Neural cell (in vitro differentiated cells): ENCODE measurements around the gene DMXL2.

ENCODE experiments used
- CTCF ChIP-seq: fragments of 450-650 bp; IDR thresholded peaks from 2 replicates; pipeline ENCODE4 v1.5.1; 2014; ENCODE audit warnings: antibody characterized with exemption, mild to moderate bottlenecking, moderate library complexity; ENCODE audit not compliant: poor library complexity, severe bottlenecking
- EZH2 ChIP-seq: fragments of 200-600, 300-800 bp; shearing (Covaris generic), sonication (generic); IDR thresholded peaks from 2 replicates; pipeline ENCODE4 v1.6.1; 2014; ENCODE audit warnings: antibody characterized with exemption, low read length, borderline replicate concordance, mild to moderate bottlenecking; ENCODE audit not compliant: insufficient read depth, poor library complexity, severe bottlenecking
- SMC3 ChIP-seq: fragments of 450-650 bp; conservative IDR thresholded peaks from 2 replicates; pipeline ENCODE4 v1.6.1; 2014; ENCODE audit warnings: antibody characterized with exemption, mild to moderate bottlenecking, moderate library complexity; ENCODE audit not compliant: poor library complexity
- TAF1 ChIP-seq: IDR thresholded peaks from 2 replicates; pipeline ENCODE4 v1.6.1; 2012; ENCODE audit warnings: low read depth

DNA sequence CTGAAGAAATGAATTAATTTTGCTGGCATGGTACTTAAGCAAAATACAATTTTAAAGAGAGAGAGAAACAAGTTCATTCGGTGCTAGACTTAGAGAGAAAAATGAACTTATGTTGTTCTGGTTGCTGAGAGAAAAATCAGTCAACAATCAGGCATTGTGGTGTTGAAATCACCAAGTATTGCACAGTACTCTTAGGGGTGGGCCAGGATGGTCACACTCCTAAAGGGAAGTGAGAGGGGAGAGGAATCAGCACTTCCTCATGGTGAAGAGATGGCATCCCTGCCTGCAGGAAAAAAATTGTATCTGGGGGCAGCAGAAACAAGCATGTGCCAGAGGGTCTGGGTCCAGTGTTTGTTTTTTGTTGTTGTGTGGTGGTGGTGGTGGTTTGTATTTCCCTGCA lies 7.0 kb upstream of the DMXL2 start:
- TF ChIP-seq TAF1 (no peak), EZH2 (no peak), CTCF (no peak), SMC3 (no peak)
